Activated T-cell treated with anti-CD3 and anti-CD28 coated beads for 1 hour (primary cell): Measurements from ENCODE around the gene ARID4B.
"Not testable (repeated sequence)": the region's sequence is repeated elsewhere in the genome, so short reads cannot be mapped to it uniquely, and the experiment has no call there.

Experiments
- DNase-seq: peaks from one replicate; pipeline ENCODE4 v3.0.0-alpha.2; 2020; ENCODE audit warnings: low read depth

Gene ARID4B

DNA sequence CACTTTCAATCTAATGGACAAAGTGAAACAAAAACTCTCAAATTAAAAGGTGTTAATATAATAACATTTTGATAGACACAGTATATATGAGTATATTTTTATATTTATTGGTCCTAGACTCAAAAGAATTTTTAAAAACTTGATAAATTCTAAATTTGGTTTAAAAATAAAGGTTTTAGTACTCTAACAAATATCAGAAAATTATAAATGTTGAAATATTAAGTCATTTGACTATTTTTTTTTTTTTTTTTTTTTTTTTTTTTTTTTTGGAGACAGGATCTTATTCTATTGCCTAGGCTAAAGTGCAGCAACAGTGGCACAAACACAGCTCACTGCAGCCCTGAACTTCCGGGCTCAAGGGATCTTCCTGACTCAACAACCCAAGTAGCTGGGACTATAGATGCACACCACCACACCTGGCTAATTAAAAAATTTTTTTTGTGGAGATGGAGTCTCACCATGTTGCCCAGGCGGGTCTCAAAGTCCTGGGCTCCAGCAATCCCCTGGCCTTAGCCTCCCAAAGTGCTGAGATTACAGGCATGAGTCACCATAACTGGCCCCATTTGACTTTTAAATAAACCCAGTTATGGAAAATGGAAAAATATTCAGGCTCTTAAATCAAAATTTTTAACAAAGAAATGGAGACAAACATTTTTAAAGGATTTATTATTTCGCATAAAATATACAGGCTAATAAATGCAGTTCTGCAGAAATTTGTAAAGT, 106.2 kb downstream of the ARID4B start:
- no peak for DNase-seq

DNA sequence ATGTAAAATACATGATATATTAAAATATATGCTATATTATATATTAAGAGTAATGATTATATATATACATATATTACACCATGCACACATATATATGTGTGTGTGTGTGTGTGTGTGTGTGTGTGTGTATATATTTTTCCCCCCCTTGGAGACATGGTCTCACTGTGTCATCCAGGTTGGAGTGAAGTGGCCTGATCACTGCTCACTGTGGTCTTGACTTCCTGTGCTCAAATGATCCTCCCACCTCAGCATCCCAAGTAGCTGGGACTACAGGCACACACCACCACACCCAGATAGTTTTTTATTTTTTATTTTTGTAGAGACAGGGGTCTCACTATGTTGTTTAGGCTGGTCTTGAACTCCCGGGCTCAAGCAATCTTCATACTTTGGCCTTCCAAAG, 112.5 kb downstream of the ARID4B start:
- DNase-seq: no peak

- DNase-seq: not testable (repeated sequence)
Observed at GRCh38 chr1:235214962-235215361, 113.0 kb downstream of the ARID4B start.

DNA sequence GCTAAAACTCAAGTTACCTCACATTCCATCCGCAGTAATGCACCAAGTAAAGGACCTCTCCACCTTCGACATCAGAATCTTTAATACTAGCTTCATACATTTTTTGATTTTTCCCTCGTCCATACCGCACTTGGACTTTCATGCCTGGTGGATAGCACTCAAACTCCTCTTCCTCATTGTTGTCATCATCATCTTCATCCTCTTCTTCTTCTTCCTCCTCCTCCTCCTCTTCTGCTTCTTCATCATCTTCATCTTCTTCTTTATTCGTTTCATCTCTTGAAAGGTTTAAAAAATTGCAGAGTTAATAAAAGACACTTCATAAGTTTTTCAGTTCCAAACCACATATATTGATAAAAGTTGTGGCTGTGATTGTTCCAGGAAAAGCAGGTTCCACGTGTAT, 114.2 kb downstream of the ARID4B start:
- no peak for DNase-seq

- no peak for DNase-seq
Observed at GRCh38 chr1:235211517-235211916, 116.5 kb downstream of the ARID4B start.

DNA sequence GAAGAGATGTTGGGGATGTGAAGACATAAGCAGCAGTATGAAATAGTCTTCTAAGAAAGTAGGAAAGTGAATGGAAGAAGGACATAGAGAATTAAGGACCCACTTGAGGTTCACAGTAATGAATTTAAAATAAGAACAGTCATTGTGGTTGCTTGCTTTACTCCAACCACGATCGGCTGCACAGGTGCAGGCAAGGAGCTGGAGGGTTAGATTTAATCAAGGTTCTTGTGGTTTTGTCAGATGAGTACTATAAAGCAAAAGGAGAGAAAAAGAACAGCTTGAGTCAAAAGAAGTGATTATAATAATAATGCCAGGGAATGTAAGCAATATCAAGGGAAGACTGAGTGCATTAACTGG, 120.8 kb downstream of the ARID4B start:
- DNase-seq: peak; percentile 13

- DNase-seq: no peak
Observed at GRCh38 chr1:235206533-235207208, 121.3 kb downstream of the ARID4B start.

- no peak for DNase-seq
Observed at GRCh38 chr1:235205687-235206086, 122.3 kb downstream of the ARID4B start.

GRCh38 chr1:235203428-235203827, 124.6 kb downstream of the ARID4B start:
- no peak for DNase-seq

- not testable (repeated sequence) for DNase-seq
Observed at GRCh38 chr1:235202447-235202846, 125.5 kb downstream of the ARID4B start.

DNA sequence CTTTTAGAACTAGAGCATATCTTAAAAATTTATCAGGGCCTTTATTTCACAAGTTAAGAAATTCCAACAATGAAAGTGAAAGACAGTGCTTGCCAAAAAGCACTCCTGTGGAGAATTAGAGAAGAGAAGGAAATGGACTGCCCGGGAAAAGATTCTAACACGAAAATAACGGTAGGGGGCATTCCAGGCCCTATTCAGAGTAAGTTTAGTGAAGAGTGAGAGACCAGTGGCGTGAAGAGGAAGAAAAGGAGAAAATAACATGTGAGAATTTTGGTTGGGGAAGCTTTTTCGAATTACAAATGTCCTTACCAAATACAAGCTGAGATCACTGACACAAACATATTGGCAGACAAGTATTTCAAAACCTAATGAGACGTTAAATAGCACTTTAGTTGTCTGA, 128.5 kb downstream of the ARID4B start:
- DNase-seq: no peak

DNA sequence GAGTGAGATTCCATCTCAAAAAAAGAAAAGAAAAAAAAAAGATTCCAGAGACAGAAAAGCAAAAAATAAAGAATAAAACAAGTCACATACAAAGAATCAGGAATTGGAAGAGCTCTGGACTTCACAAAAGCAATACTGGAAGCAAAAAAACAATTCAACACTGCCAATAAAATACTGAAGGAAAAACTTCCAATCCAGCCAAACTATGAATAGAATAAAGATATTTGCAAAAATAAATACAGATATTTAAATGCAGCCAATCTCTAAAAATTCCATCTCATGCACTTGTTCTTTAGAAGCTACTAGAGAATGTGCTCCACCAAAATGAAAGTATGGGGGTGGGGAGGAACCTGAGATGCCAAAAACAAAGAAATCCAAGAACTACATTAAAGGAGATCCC, 137.5 kb downstream of the ARID4B start:
- DNase-seq: no peak

DNA sequence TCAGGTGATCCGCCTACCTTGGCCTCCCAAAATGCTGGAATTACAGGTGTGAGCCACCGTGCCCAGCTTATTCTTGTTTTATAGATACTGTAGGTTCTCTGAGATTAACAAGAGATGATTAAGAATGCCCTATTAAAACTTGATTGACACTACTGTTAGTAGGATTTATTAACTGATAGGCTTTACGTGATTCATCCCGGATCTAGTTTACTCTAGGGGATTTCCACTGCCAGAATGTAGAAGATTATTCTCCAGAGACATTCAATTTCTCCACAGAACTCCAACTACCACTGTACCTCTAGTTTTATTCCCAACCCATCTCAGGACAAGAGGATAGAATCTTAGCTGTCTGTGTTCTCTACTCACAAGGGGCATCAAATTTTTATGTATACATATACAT, 140.7 kb downstream of the ARID4B start:
- DNase-seq: no peak

DNA sequence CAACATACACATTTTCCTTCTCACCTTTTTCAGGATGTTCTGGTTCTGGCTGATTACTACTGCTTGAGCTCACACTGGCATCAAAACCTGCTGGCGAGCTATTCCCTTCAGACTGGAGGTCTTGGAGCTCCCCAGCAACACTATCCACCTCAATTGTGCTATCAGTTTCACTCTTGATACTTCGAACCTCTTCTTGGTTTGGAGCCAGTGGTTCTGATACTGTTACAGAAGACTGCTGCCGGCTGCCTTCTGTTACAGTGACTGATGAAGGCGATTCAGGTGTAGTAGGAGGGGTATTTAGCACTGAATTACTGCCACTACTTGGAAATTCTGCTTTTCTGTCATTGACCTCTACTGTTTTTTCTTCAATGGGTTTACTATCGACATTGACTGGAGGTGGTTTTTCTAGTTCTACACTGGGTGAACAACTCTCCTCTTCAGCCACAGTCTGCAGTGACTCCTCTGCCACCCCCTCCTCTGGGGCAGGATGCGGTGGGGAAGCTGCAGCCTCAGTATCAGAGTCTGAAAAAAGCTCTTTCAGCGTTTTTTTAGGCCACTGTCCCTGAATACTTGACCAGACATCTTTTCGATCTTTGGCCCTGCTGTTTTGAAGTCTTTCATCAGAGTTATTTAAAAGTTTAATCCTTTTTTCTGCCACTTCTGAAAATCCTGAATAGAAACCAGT, 146.3 kb downstream of the ARID4B start:
- DNase-seq: no peak

DNA sequence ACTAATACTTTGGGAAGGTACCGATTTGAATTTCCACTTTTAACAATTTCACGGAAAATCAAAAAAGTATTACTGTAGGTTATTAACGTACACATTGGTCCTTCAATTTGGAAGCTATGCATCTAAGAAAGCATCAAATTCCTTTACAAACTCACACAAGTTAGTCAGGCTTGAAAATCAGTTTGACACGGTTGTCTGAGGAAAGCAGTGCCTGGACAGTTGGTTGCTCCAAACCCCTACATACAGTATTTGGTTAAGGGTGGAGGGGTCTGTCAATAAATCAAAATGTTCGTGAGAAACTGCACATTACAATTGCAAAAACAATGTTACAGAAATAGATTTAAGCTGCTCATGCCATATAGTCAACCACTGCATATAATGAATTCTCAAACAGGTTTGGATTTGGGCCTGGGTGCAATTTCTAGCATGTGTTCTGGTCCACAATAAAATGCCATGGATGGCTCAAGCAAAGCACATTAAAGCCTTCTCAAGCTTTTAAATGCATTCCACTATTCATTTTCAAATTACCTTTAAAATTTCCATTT, 147.0 kb downstream of the ARID4B start:
- DNase-seq: no peak

GRCh38 chr1:235176486-235176885, 151.5 kb downstream of the ARID4B start:
- no peak for DNase-seq

DNA sequence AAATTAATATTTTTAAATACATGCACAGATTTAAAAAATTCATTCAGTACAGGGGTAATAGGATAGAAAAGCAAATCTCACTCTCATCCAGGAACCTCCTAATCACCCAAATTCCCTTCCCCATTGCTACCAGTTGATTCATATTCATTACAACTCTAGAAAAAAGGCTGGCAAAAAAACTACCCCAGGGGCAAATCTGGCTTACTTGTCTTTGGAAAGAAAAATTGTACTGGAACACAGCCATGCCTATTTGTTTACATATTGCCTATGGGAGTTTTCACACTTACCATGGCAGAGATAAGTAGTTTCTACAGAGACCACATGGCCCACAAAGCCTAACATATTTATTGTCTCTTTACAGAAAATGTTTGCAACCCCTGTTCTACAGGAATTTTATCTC, 158.0 kb downstream of the ARID4B start:
- no peak for DNase-seq

DNA sequence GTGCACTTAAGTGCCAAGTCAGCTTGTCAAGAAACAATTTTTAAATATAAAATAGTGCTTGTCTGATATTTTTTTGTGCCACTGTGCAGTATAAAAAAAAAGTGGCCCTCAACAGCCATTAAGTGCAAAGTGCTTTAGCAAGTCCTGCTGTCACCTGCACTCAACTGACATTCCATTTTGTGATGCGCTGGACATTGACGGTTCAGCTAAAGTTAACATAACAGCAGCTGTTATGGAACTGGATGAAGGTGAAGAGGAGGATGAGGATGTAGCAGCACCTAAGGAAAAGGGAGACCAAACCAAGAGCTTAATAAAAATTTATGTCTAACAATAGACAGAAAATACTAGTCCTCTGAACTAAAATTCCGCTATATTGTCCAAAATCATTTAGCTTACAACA, 159.6 kb downstream of the ARID4B start:
- DNase-seq: no peak

DNA sequence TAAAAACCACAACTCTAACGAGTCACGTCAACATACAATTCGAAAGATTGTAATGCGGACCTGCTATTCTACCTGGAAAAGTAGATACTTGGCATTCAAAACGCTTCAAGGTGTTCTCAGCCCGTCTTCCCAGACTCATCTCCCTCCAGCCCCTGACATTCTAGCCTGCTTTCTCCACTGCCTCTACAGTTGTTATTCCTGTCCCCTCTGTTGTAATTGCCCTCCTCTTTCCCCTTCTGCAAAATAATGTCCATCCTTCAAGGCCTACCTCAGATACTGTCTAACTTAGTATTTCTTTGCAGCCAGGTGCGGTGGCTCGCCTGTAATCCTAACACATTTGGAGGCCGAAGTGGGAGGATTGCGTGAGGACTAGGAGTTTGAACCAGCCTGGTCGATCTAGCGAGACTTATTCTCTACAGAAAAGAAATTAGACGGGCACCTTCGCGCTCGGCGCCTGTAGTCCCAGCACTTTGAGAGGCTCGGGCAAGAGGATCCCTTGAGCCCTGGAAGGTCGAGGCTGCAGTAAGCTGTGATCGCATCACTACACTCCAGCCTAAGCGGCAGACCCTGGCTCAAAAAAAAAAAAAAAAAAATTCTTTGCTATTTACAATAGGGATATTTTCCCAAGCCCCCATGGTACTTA, 166.2 kb downstream of the ARID4B start:
- no peak for DNase-seq

- DNase-seq: peak; percentile 86
Observed at GRCh38 chr1:235160957-235161684, 166.9 kb downstream of the ARID4B start, which contains the start of gene RBM34. Gene RBM34, minus strand, starts transcription at chr1:235161250. Its CDS starts 24 bp downstream, at chr1:235161226.

DNA sequence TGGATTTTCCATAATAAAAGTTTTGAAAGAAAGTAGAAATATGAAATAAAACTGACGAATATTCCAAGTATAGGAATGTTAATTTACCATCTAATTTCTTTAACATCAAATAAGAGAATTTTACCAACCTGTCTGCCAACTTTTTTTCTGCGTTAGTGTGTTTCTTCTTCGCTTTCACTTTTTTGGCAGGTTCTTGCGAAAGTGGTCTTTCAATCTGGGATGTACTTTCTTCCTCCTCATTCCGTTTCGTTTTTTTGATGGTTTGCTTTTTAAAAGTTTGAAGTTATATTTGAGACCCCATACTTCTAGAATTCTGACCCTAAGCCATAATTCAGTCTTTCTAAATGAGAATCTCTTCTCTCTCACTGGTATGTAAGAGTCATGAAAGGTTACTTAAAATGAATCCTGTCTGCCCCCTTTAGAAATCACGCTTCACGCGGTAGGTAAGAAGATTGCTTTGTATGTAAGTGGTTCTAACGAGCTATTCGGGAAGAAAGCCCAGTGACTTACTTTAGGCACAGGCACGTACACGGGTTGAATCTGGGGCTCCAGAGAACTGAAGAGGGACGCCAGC, 167.5 kb downstream of the ARID4B start:
- DNase-seq: no peak
